Peyer's patch (tissue), 4 donors: Measurements from ENCODE around the gene ATP6V0D1.

ENCODE experiments used
- CTCF ChIP-seq, 6 experiments: fragments of 450-650 bp in 4 of 6; fragments of 200-600 bp in 2 of 6; sonication (generic) in 1 of 6; IDR thresholded peaks; one replicate each; pipeline ENCODE4 v1.5.1; 2017 to 2019; ENCODE audit warnings: antibody characterized with exemption in 6 of 6, mild to moderate bottlenecking in 3 of 6, moderate library complexity in 1 of 6
- POLR2A ChIP-seq, 2 donors: fragments of 450-650 bp; IDR thresholded peaks; one replicate each; pipeline ENCODE4 v1.5.1; 2017; ENCODE audit warnings: antibody characterized with exemption in 2 of 2, mild to moderate bottlenecking in 2 of 2, moderate library complexity in 2 of 2

GRCh38 chr16:67518676-67519075 is 37.7 kb upstream of the ATP6V0D1 start:
- no peak for TF ChIP-seq CTCF (IDR thresholded peaks at IDR 0.05)
- TF ChIP-seq POLR2A (IDR thresholded peaks at IDR 0.05): no peak
